GM19468 (cell line): ENCODE data around the gene S100A2.

Experiments used
- ATAC-seq: cut with Tn5 transposase; IDR thresholded peaks from one replicate; pipeline ENCODE4 v1.9.1; 2021; ENCODE audit warnings: mild to moderate bottlenecking, moderate library complexity, moderate number of reproducible peaks; ENCODE audit not compliant: unreplicated experiment; ENCODE audit errors: extremely low read depth

Gene S100A2

DNA sequence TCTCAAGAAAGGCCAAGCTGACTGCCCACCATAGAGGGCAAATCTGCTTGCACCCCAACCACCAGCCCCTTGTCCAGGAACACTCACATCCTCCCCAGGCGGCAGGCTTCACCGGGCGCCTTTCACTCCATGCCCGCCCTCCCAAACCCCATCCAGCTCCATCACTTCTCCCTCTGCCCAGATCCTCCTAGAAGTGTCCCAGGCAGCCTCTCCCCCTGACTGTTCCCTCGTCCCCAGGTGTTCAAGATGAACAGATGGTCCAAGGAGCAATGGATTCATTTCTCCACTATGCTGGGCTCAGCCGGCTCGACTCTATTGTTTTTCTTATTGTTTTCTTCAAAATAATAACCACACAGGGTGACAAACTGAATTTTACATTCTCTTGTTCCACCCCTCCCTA, 52.0 kb downstream of the S100A2 start:
- no peak for ATAC-seq

GRCh38 chr1:153513023-153513422, 52.6 kb downstream of the S100A2 start:
- ATAC-seq = no peak
